B cell (primary cell): ENCODE data around the gene SCAF11. TPM values are rescaled to one million over a fixed set of nuclear protein-coding genes. Genes with fewer than 3 reads are reported as not detected.

Experiments
- ATAC-seq: fragments of 200-7000 bp; cut with Tn5 transposase; one replicate; pipeline ENCODE4 v1.10.0; 2021; ENCODE audit warnings: low read depth, mild to moderate bottlenecking, moderate number of reproducible peaks, moderate library complexity
- CTCF ChIA-PET: fragments of 350-600 bp; sonication (Branson Sonifier 250); formaldehyde crosslinking; loops from one replicate; lab custom pipeline; 2021; ENCODE audit warnings: antibody characterized with exemption, inconsistent platforms; lab: Charles Lee
- POLR2A ChIA-PET: fragments of 350-600 bp; sonication (Branson Sonifier 250); formaldehyde crosslinking; loops from one replicate; lab custom pipeline; 2021; ENCODE audit warnings: antibody characterized with exemption; lab: Charles Lee
- DNase-seq: peaks from one replicate; pipeline ENCODE4 v3.0.0; 2013
- H2AFZ ChIP-seq: 2 replicates; pipeline ENCODE4 v1.6.1; 2012; ENCODE audit warnings: mild to moderate bottlenecking, low read depth, low read length; ENCODE audit not compliant: insufficient read depth, poor library complexity, severe bottlenecking
- H3K27ac ChIP-seq, 2 donors: 1 replicate in 1 of 2; 2 replicates in 1 of 2; pipeline ENCODE4 v1.5.1; 2012 to 2013; ENCODE audit warnings: low read length in 2 of 2, mild to moderate bottlenecking in 2 of 2, moderate library complexity in 1 of 2
- H3K27me3 ChIP-seq, 4 experiments: fragments of 200-600 bp in 1 of 4; sonication (generic) in 1 of 4; replicated peaks in 1 of 4; 1 replicate in 2 of 4; 2 replicates in 2 of 4; pipeline versions ENCODE4 v1.6.1 to v1.7.0; 2013 to 2016; ENCODE audit warnings: low read length in 3 of 4, mild to moderate bottlenecking in 2 of 4, mixed read lengths in 1 of 4, moderate library complexity in 1 of 4; ENCODE audit not compliant: insufficient read depth in 4 of 4, control insufficient read depth in 3 of 4; ENCODE audit errors: control extremely low read depth in 1 of 4
- H3K36me3 ChIP-seq, 2 experiments: replicated peaks in 1 of 2; 1 replicate in 1 of 2; 2 replicates in 1 of 2; pipeline versions ENCODE4 v1.6.1 to v1.7.1; 2013; ENCODE audit warnings: low read length in 1 of 2; ENCODE audit not compliant: insufficient read depth in 2 of 2, control insufficient read depth in 1 of 2; ENCODE audit errors: control extremely low read depth in 1 of 2, extremely low read depth in 1 of 2
- H3K4me1 ChIP-seq, 2 donors: fragments of 200-600 bp in 1 of 2; sonication (generic) in 1 of 2; 1 replicate in 1 of 2; 2 replicates in 1 of 2; pipeline versions ENCODE4 v1.5.1 to v1.6.1; 2013 to 2017; ENCODE audit warnings: low read length in 2 of 2; ENCODE audit not compliant: control insufficient read depth in 2 of 2, insufficient read depth in 2 of 2
- H3K4me2 ChIP-seq: replicated peaks from 2 replicates; pipeline ENCODE3; 2012; ENCODE audit warnings: mild to moderate bottlenecking, low read depth, low read length; ENCODE audit not compliant: poor library complexity, severe bottlenecking
- H3K4me3 ChIP-seq, 5 experiments: fragments of 200-600 bp in 1 of 5; sonication (generic) in 1 of 5; 1 replicate in 3 of 5; 2 replicates in 2 of 5; pipeline versions ENCODE4 v1.5.1 to v1.7.0; 2011 to 2016; ENCODE audit warnings: low read length in 4 of 5, mild to moderate bottlenecking in 4 of 5, low read depth in 2 of 5, control low read depth in 1 of 5, moderate library complexity in 1 of 5; ENCODE audit not compliant: insufficient read depth in 1 of 5; ENCODE audit errors: control extremely low read depth in 1 of 5, extremely low read depth in 1 of 5
- H3K79me2 ChIP-seq: fragments of 200-600 bp; sonication (generic); one replicate; pipeline ENCODE4 v1.6.0; 2016; ENCODE audit warnings: low read length; ENCODE audit not compliant: control insufficient read depth, insufficient read depth
- H3K9ac ChIP-seq: fragments of 200-600 bp; sonication (generic); 2 replicates; pipeline ENCODE4 v1.6.1; 2017; ENCODE audit warnings: mild to moderate bottlenecking, low read length, moderate library complexity
- H3K9me3 ChIP-seq, 3 donors: one replicate each; pipeline versions ENCODE4 v1.6.1 to v1.7.1; 2013; ENCODE audit warnings: low read length in 2 of 3; ENCODE audit not compliant: control insufficient read depth in 2 of 3, insufficient read depth in 1 of 3; ENCODE audit errors: control extremely low read depth in 1 of 3
- H4K20me1 ChIP-seq: 2 replicates; pipeline ENCODE4 v1.6.0; 2012; ENCODE audit warnings: mild to moderate bottlenecking, low read length; ENCODE audit not compliant: insufficient read depth, control insufficient read depth, poor library complexity, severe bottlenecking
- H3K27ac Mint-ChIP-seq: one replicate; pipeline ENCODE4 v1.8.0; 2021; ENCODE audit warnings: mixed read lengths
- H3K27me3 Mint-ChIP-seq: one replicate; pipeline ENCODE4 v1.8.0; 2021; ENCODE audit warnings: mixed read lengths
- H3K4me1 Mint-ChIP-seq: one replicate; pipeline ENCODE4 v1.8.0; 2021; ENCODE audit warnings: mixed read lengths
- H3K4me3 Mint-ChIP-seq: one replicate; pipeline ENCODE4 v1.8.0; 2021; ENCODE audit warnings: mixed read lengths
- H3K9me3 Mint-ChIP-seq: one replicate; pipeline ENCODE4 v1.8.0; 2022; ENCODE audit warnings: mixed read lengths; ENCODE audit not compliant: insufficient read depth
- CTCF ChIP-seq: fragments of 200-600 bp; IDR thresholded peaks from one replicate; pipeline ENCODE4 v1.8.0; 2022; ENCODE audit warnings: antibody characterized with exemption, mild to moderate bottlenecking
- EZH2 ChIP-seq: IDR thresholded peaks from 2 replicates; pipeline ENCODE4 v1.6.1; 2012; ENCODE audit warnings: borderline replicate concordance, low read depth, mild to moderate bottlenecking, moderate library complexity, low read length; ENCODE audit not compliant: insufficient read depth, poor library complexity, severe bottlenecking
- WGBS: methylation state at CpG from one replicate; pipeline ENCODE4 v1.1.5; 2013; ENCODE audit warnings: missing lambda C conversion rate; ENCODE audit not compliant: insufficient coverage; 5-methylcytosine and 5-hydroxymethylcytosine counted together
- intact Hi-C: fragments of 100-400 bp; cut with micrococcal nuclease; formaldehyde crosslinking; loops from one replicate; pipeline ENCODE4 v1.10.0; 2022
- polyA plus RNA-seq: library from polyadenylated mRNA; depleted of rRNA; stranded (reverse); fragments of >200 nt; gene quantifications from 2 replicates; pipeline ENCODE4 v1.2.3, GENCODE V29; 2012
- total RNA-seq, 2 donors: library from RNA; stranded (reverse); fragments of 120-200 nt in 1 of 2; gene quantifications; 1 replicate in 1 of 2; 2 replicates in 1 of 2; pipeline versions ENCODE4 v1.2.3 to v1.2.4, GENCODE V29; 2013 to 2022

SCAF11 gene
- total and polyA plus RNA-seq, 2 donors (not counting 1 experiment from before 2014, with no cell fraction given), result 76.1 to 247 TPM

GRCh38 chr12:45974171-45974719, 16.1 kb downstream of the SCAF11 start:
- no peak for TF ChIP-seq EZH2
- no peak for TF ChIP-seq CTCF
- no peak overlapping the region for H2AFZ ChIP-seq
- DNase-seq, result no peak
- POLR2A ChIA-PET, result interaction anchor here (0.6 kb wide), 1 partner anchor 10 kb away, joined by 4 read pairs; no protein-coding TSS in a partner anchor
- no peaks in the 10 kb centered on the region for H3K27me3 ChIP-seq
- no peak for ATAC-seq
- no peak overlapping the region for H3K4me2 ChIP-seq
- peaks cover 0 to 3% (median 0%) of the 10 kb centered on the region in 3 donors for H3K9me3 ChIP-seq
- Mint-ChIP-seq H3K4me1 (peaks cover 82% of the 10 kb centered on the region), H3K4me3 (no peak overlapping the region), H3K27me3 (no peaks in the 10 kb centered on the region), H3K9me3 (no peaks in the 10 kb centered on the region), H3K27ac (peak overlapping the region; percentile 27)
- intact Hi-C loops, result no loop called here
- H3K36me3 ChIP-seq, result peaks cover 10 to 34% of the 10 kb centered on the region in 2 experiments
- H3K79me2 ChIP-seq, result peaks cover 97% of the 10 kb centered on the region
- peaks cover 82% of the 10 kb centered on the region for H4K20me1 ChIP-seq
- H3K9ac ChIP-seq, result no peak overlapping the region
- CTCF ChIA-PET, result no interaction called here
- H3K27ac ChIP-seq, result peak overlapping the region in 1 of 2 donors; percentile 75
- H3K4me1 ChIP-seq, result peaks cover 15 to 47% of the 10 kb centered on the region in 2 donors
- no peak overlapping the region for H3K4me3 ChIP-seq

GRCh38 chr12:45973526-45973925, 16.8 kb downstream of the SCAF11 start:
- intact Hi-C loops, result loop anchor here (1.0 kb wide), 1 partner anchor 17 kb away; the partner anchor contains the start of gene SCAF11
- peaks cover 82% of the 10 kb centered on the region for H4K20me1 ChIP-seq
- H3K9me3 ChIP-seq, result peaks cover 0 to 3% (median 0%) of the 10 kb centered on the region in 3 donors
- DNase-seq (peak; percentile 42), ATAC-seq (no peak)
- H3K4me3 ChIP-seq, result no peak overlapping the region
- H3K9ac ChIP-seq, result peak overlapping the region; percentile 9
- peaks cover 15 to 48% of the 10 kb centered on the region in 2 donors for H3K4me1 ChIP-seq
- WGBS, result no CpG with 5 or more reads among the region's 2 CpGs
- Mint-ChIP-seq H3K9me3 (no peaks in the 10 kb centered on the region), H3K27ac (peak overlapping the region; percentile 37), H3K4me3 (peak overlapping the region; percentile 57), H3K4me1 (peaks cover 78% of the 10 kb centered on the region), H3K27me3 (no peaks in the 10 kb centered on the region)
- no peaks in the 10 kb centered on the region for H3K27me3 ChIP-seq
- CTCF ChIA-PET, result interaction anchor here (0.6 kb wide), 1 partner anchor 301 kb away, joined by 4 read pairs; no protein-coding TSS in a partner anchor
- H3K27ac ChIP-seq, result peak overlapping the region; percentile 31 to 75
- peaks cover 97% of the 10 kb centered on the region for H3K79me2 ChIP-seq
- H3K36me3 ChIP-seq, result peaks cover 9 to 34% of the 10 kb centered on the region in 2 experiments
- POLR2A ChIA-PET, result no interaction called here
- TF ChIP-seq CTCF (no peak), EZH2 (no peak)
- H3K4me2 ChIP-seq, result peak overlapping the region; percentile 46
- no peak overlapping the region for H2AFZ ChIP-seq
